Cerebellar nuclear complex (tissue), 1 donor: ENCODE measurements around the gene TCP1.
"Not testable (repeated sequence)": the region's sequence is repeated elsewhere in the genome, so short reads cannot be mapped to it uniquely, and the experiment has no call there.

Experiments used
- DNase-seq, 2 experiments: peaks; one replicate each; lab custom pipeline; 2025; lab: John Stamatoyannopoulos, UW

Gene TCP1

DNA sequence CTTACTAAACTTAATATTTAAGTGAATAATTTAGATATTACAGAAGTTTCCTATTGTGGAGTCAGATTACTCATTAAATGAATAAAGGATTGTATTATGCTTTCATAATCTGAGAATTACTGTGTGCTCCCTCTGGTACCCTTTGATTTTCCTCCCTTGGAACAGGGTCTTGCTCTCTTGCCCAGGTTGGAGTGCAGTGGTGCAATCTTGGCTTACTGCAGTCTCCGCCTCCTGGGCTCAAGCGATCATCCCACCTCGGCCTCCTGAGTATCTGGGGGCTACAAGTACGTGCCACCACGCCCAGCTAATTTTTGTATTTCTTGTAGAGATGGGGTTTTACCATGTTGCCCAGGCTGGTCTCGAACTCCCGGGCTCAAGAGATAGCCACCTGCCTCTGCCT, 52.5 kb downstream of the TCP1 start:
- DNase-seq = no peak

DNA sequence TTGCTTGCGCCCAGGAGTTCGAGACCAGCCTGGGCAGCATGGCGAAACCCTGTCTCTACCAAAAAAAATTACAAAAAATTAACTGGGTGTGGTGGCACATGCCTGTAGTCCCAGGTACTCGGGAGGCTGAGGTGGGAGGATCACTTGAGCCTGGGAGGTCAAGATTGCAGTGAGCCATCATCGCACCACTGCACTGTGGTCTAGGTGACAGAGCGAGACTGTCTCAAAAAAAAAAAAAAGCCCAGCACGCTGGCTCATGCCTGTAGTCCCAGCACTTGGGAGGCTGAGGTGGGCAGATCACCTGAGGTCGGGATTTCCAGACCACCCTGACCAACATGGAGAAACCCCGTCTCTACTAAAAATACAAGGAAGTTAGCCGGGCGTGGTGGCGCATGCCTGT, 56.0 kb downstream of the TCP1 start:
- DNase-seq = not testable (repeated sequence)

GRCh38 chr6:159732550-159732949, 56.9 kb downstream of the TCP1 start:
- DNase-seq = not testable (repeated sequence)

DNA sequence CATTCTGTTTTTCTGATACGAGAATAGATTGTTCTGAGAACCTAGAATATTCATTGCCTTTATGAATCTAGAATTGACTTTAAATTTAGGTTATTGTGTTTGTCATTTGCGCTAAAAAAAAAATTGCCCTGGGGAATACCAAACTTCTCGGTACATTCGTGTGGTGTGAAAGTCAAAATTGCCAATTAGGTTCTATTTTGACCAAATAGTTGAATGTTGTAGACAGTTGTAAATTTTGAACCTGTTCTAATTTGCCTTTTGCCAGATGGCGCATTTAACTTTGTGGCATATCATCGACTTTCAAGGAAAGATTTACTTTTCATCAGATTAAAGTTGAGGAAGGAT, 59.1 kb downstream of the TCP1 start:
- no peak for DNase-seq

DNA sequence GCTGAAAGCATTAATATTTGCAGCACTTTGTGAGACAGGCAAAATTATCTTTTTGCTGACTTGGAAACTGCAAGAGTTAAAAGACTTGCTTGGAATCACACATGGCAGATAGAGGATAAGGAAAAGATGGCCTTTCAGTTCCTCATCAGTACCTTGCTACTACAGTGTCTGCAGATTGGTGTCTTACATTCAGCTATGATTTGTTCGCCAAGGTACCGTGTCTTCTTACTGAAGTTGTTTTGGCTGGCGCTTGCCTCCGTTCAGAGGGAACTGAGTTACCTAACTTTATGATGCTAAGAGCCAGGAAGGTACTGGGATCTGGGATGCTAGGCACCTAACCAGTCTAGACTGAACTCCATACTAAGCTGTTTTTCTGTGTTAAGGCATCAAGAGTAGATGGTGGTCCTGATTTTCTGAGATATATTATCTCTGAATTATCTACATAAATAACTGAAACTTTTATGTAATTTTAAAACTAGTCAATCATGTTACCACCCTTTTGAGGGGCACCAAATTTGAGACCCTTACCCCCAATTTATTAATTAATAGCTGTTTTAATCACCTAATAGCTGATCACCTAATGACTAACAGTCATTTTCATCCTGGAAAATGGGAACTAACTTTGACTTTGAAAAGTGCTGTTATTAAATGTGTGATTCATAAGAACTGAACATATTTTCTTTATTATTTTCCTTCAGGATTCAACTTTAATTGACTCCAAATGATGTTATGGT, 59.6 kb downstream of the TCP1 start:
- DNase-seq = no peak

DNA sequence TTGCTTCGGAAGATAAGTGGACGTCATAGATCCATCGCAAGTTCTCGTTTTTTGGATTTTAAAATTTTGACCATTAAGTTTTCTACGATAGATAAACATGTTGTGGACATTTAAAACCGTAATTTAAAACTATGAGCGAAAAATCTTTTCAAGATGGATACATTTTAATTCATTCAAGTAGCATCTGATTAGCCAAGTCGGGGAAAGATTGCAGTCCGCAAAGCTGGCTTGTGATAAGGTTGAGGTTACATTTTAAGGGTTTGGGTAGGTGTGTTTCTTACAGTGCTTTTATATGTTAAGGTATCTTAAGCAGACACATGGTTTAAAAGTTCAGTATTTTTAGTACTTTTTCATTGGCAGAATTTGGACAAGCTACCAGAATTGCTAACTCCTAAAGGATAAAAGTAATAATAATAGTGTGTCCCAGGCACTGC, 60.9 kb downstream of the TCP1 start:
- no peak for DNase-seq
